ENCODE data around the gene ADGRF3.
"Not testable (repeated sequence)": the region's sequence is repeated elsewhere in the genome, so short reads cannot be mapped to it uniquely, and the experiment has no call there.

Gene ADGRF3

DNA sequence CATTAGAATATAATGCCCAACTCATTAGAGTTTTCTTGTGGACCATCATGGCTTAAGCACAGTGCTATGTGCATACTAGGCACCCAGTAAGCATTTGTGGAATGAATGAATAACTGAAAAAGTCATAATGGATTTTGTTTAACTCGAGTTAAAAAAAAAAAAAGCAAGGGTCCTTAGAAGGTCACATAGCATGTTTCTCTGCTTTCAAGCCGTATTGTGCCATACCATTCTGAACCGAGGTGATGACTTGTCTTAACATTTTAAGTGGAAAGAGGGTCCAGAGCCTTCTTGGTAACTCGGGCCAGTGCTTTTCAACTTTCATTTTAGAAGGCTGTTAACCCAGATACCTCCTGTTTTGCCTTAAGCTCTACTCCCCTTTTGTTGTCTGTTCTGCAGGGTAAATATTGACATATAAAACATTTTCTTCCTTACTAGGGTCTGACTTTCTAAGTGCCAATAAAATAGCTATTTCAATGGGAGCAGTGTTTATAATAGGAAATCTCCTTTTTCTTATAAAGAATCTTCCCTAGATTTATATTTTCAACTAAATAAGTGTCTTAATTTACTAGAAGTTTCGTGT lies 787 bp upstream of the ADGRF3 start:
- DNase-seq = no peak

GRCh38 chr2:26345545-26346453 lies 790 bp downstream of the ADGRF3 start, which contains the start of gene SELENOI:
SELENOI (plus strand) TSS chr2:26346143; CDS start chr2:26346233, 90 bp downstream.
- DNase-seq = peak; percentile 99

GRCh38 chr2:26345283-26345544 lies 1.4 kb downstream of the ADGRF3 start:
- DNase-seq = no peak

DNA sequence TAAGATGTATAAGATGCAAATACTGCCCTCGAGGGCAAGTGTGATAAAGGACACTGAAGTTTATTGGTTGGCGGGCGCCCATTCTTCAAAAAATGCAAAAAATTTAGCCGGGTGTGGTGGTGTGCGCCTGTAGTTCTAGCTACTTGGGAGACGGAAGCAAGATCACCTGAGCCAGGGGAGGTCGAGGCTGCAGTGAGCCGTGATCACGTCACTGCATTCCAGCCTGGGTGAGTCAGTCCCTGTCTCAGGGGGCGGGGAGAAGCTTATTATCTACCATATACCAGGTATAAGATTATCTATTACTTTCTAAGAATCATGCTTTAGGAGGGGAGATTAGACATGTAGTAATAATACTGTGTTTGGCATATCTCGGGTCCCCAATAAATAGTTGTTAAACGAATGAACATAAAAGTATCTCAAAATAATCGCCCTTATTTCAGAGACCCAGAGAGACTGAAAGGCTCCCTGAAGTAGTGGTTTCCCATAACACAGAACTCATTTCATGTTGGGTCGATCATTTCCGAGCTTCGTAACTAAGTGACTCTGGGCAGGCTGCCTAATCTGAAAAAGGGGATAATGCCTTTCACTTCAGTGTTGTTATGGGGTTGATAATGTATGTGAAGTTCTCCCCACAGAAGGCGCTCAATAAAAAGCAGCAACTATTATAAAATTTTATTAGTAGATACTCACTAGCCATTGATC lies 1.9 kb downstream of the ADGRF3 start:
- no peak for DNase-seq

GRCh38 chr2:26340831-26341230 lies 5.8 kb downstream of the ADGRF3 start:
- DNase-seq = no peak

DNA sequence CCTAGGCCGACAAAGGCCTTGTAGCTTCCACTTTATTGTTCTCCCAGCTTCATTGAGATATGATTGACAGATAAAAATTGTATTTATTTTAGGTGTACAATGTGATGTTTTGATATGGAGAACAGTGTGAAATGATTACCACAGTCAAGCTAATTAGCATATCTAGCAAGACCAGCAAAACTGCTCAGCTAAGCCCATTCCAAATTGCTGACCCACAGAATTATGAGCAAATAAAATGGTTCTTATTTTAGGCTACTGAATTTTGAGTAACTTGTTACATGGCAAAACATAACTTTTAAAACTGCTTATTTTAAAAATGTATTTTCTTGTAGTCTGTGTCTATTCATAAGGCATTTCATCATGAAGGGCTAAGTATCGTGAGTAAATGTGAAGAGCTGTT lies 9.3 kb downstream of the ADGRF3 start:
- no peak for DNase-seq

- no peak for DNase-seq
Measured at GRCh38 chr2:26336719-26337118, 9.9 kb downstream of the ADGRF3 start.

- DNase-seq = no peak
Measured at GRCh38 chr2:26335231-26335630, 11.4 kb downstream of the ADGRF3 start.

- DNase-seq = no peak
Measured at GRCh38 chr2:26333293-26333692, 13.3 kb downstream of the ADGRF3 start.

DNA sequence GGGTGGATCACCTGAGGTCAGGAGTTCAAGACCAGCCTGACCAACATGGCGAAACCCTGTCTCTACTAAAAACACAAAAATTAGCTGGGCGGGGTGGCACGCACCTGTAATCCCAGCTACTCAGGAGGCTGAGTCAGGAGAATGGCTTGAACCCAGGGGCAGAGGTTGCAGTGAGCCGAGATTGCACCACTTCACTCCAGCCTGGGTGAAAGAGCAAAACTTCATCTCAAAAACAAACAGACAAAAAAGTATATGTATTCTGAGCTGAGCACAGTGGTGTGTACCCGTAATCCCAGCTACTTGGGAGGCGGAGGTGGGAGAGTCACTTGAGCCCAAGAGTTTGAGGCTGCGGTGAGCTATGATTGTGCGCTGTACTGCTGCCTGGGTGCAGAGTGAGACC lies 15.3 kb downstream of the ADGRF3 start:
- not testable (repeated sequence) for DNase-seq

GRCh38 chr2:26330604-26331003 lies 16.0 kb downstream of the ADGRF3 start:
- no peak for DNase-seq

- DNase-seq = peak; percentile 78
Measured at GRCh38 chr2:26330114-26330549, 16.5 kb downstream of the ADGRF3 start.

- DNase-seq = not testable (repeated sequence)
Measured at GRCh38 chr2:26329083-26329482, 17.5 kb downstream of the ADGRF3 start.

GRCh38 chr2:26327291-26328272 lies 19.0 kb downstream of the ADGRF3 start:
- DNase-seq = no peak

DNA sequence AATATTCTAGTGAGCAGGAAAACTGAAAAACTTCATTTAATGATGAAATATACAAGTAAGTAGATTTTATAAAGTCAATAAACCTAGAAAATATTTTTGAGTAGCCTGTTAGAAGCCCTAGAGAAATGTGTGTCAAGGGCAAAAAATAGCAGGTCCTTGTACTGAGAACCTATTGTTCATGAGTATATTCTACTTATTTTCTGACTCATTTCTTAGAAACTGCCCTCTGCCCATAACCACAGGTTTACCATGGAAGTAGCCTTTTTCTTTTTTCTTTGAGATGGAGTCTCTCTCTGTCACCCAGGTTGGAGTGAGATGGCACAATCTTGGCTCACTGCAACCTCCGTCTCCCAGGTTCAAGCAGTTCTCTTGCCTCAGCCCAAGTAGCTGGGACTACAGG lies 20.1 kb downstream of the ADGRF3 start:
- DNase-seq = no peak

GRCh38 chr2:26325851-26326250 lies 20.7 kb downstream of the ADGRF3 start:
- no peak for DNase-seq

DNA sequence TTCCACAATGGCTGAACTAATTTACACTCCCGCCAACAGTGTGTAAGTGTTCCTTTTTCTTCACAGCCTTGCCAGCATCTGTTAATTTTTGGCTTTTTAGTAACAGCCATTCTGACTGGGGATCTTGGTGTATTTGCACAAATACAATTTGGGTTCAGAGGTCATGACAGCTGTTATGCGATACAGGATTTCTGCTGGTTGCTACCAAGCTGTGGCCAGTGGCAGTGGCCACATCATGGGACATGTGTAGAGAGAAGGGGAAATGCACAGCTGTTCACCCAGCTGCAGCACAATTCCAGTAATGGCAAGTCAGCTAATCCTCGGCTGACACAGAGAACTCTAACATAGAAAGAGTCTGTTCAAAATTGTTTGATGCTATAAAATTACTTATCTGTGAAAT lies 21.7 kb downstream of the ADGRF3 start:
- DNase-seq = no peak

- DNase-seq = not testable (repeated sequence)
Measured at GRCh38 chr2:26324479-26324878, 22.1 kb downstream of the ADGRF3 start.

DNA sequence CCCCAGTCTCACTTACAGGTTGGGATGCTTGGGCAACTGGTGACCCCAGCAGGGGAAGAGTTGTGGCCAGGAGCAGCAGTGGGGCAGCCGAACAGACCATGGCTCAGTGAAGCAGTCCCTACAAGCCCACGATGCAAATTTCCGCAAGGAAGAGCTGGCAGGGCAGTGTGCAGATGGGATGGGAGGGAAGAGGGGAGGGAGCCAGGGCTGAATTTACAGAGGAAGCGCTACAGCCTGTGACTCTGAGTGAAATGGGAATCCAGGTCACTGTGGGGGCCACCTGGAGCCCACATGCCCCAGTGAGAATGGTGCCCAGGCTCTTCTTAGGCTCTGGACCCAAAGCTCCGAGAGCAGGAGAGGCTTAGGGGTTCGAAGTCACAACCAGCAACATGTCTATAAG lies 27.6 kb downstream of the ADGRF3 start:
- DNase-seq = peak; percentile 41

GRCh38 chr2:26317377-26318105 lies 29.0 kb downstream of the ADGRF3 start:
- no peak for DNase-seq

- DNase-seq = no peak
Measured at GRCh38 chr2:26316845-26317244, 29.7 kb downstream of the ADGRF3 start.

DNA sequence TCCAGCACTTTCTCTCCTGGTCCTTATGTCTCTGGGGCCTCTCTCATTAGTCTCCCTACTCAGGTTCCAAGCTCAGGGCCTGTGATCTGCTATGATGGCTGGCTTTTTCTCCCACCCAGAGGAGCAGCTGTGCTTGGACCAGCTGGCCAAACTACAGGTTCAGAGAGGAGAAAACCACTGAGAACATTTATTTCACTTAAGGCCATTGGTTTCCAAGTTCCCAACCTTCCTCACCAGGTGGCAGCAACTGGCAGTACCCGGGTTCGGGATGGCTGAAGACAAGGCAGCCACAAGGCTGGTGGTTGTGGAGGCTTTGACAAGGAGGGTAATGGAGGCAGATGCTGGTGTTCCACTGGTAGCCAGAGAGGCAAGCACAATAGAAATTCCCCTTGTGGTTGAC lies 30.5 kb downstream of the ADGRF3 start:
- no peak for DNase-seq

Data from NCI-H1694 treated with DMSO at 0.1 percent for 48 hours (cell line).